Putamen (tissue), 1 donor: ENCODE results near the gene ABCG4.
A peak's percentile ranks its signal among the peaks of the same experiment; 100 is the strongest.
"Not testable (repeated sequence)": the region's sequence is repeated elsewhere in the genome, so short reads cannot be mapped to it uniquely, and the experiment has no call there.

Source experiments
- DNase-seq: peaks from one replicate; pipeline ENCODE4 v3.0.0-alpha.2; 2016; ENCODE audit warnings: low spot score

Gene ABCG4

GRCh38 chr11:119154178-119154577 lies 5.3 kb downstream of the ABCG4 start:
- no peak for DNase-seq

- DNase-seq, result no peak
Observed at GRCh38 chr11:119155733-119156492, 7.1 kb downstream of the ABCG4 start.

- DNase-seq, result no peak
Observed at GRCh38 chr11:119156496-119156895, 7.6 kb downstream of the ABCG4 start.

GRCh38 chr11:119157063-119157462 lies 8.2 kb downstream of the ABCG4 start:
- no peak for DNase-seq

GRCh38 chr11:119158467-119158866 lies 9.6 kb downstream of the ABCG4 start:
- no peak for DNase-seq

- DNase-seq, result no peak
Observed at GRCh38 chr11:119160151-119160550, 11.3 kb downstream of the ABCG4 start.

GRCh38 chr11:119161871-119162270 lies 13.0 kb downstream of the ABCG4 start:
- no peak for DNase-seq

GRCh38 chr11:119166368-119167076 lies 17.7 kb downstream of the ABCG4 start:
- no peak for DNase-seq

GRCh38 chr11:119167077-119167458 lies 18.2 kb downstream of the ABCG4 start:
- DNase-seq, result not testable (repeated sequence)

GRCh38 chr11:119167933-119168332 lies 19.1 kb downstream of the ABCG4 start:
- DNase-seq, result no peak

- DNase-seq, result peak; percentile 77
Observed at GRCh38 chr11:119168471-119169281, 19.8 kb downstream of the ABCG4 start, which contains the start of gene NLRX1. NLRX1 (plus strand) TSS chr11:119168725; CDS start chr11:119171404, 2,679 bp downstream.

- DNase-seq, result no peak
Observed at GRCh38 chr11:119169282-119169719, 20.4 kb downstream of the ABCG4 start.

- DNase-seq, result no peak
Observed at GRCh38 chr11:119172513-119172912, 23.7 kb downstream of the ABCG4 start.

GRCh38 chr11:119173453-119173852 lies 24.6 kb downstream of the ABCG4 start:
- DNase-seq, result no peak

- DNase-seq, result no peak
Observed at GRCh38 chr11:119175493-119176077, 26.7 kb downstream of the ABCG4 start.

- DNase-seq, result no peak
Observed at GRCh38 chr11:119178166-119178680, 29.4 kb downstream of the ABCG4 start.

GRCh38 chr11:119179342-119179741 lies 30.5 kb downstream of the ABCG4 start:
- DNase-seq, result no peak

- no peak for DNase-seq
Observed at GRCh38 chr11:119179983-119180382, 31.1 kb downstream of the ABCG4 start.

- DNase-seq, result no peak
Observed at GRCh38 chr11:119180729-119181676, 32.2 kb downstream of the ABCG4 start.

- DNase-seq, result no peak
Observed at GRCh38 chr11:119181677-119182412, 33.0 kb downstream of the ABCG4 start.
